A549 (cell line): ENCODE measurements around the gene DCBLD1. TPM values are rescaled to one million over a fixed set of nuclear protein-coding genes. Genes with fewer than 3 reads are reported as not detected.

Source experiments
- ATAC-seq, 2 experiments: fragments of 200-7000 bp in 1 of 2; fragments of >200 bp in 1 of 2; cut with Nextera tagmentation in 1 of 2; cut with Tn5 transposase in 1 of 2; 3 replicates each; pipeline versions ENCODE4 v1.8.0 to v1.9.1; 2018 to 2020; ENCODE audit warnings: mild to moderate bottlenecking in 1 of 2, moderate library complexity in 1 of 2
- CTCF ChIA-PET: fragments of 300-600 bp; sonication (Branson Sonifier 250); formaldehyde crosslinking; extraction: SDS; loops from one replicate; lab custom pipeline; 2021; ENCODE audit warnings: antibody characterized with exemption, inconsistent platforms; lab: Yijun Ruan, JAX
- POLR2A ChIA-PET: fragments of 350-600 bp; formaldehyde crosslinking; extraction: SDS; loops from one replicate; lab custom pipeline; 2021; ENCODE audit warnings: antibody characterized with exemption, inconsistent platforms; lab: Yijun Ruan, JAX
- DNase-seq, 2 experiments: peaks; one replicate each; pipeline versions ENCODE4 v3.0.0 to v3.0.0-alpha.2; 2011 to 2016; ENCODE audit warnings: low read depth in 1 of 2, low spot score in 1 of 2
- FAIRE-seq: peaks from 2 replicates; lab custom pipeline; 2011; peaks lifted over from hg19 to GRCh38; lab: Jason Lieb, UNC
- H3K27ac ChIP-seq, 2 experiments: fragments of >200 bp; sonication (Bioruptor Twin); formaldehyde crosslinking; 3 replicates each; pipeline ENCODE4 v1.5.1; 2016 to 2017
- H3K4me1 ChIP-seq: fragments of >200 bp; sonication (Bioruptor Twin); formaldehyde crosslinking; 3 replicates; pipeline ENCODE4 v1.6.1; 2016
- H3K4me2 ChIP-seq: fragments of >200 bp; sonication (Bioruptor Twin); formaldehyde crosslinking; 3 replicates; pipeline ENCODE4 v1.6.1; 2016
- H3K4me3 ChIP-seq: fragments of >200 bp; sonication (Bioruptor Twin); formaldehyde crosslinking; 3 replicates; pipeline ENCODE4 v1.5.1; 2016
- H3K9me3 ChIP-seq: fragments of >200 bp; sonication (Bioruptor Twin); formaldehyde crosslinking; 3 replicates; pipeline ENCODE4 v1.6.1; 2016
- CBX2 ChIP-seq: fragments of 200-600 bp; sonication (generic); IDR thresholded peaks from 2 replicates; pipeline ENCODE4 v1.6.1; 2016; ENCODE audit warnings: low read depth, mild to moderate bottlenecking, borderline replicate concordance
- CBX8 ChIP-seq: fragments of 200-600 bp; sonication (generic); IDR thresholded peaks from 2 replicates; pipeline ENCODE4 v1.6.1; 2016
- CEBPB ChIP-seq, 2 experiments: fragments of >200 bp in 1 of 2; sonication (Bioruptor Twin) in 1 of 2; formaldehyde crosslinking in 1 of 2; IDR thresholded peaks; 2 replicates each; pipeline ENCODE4 v1.6.1; 2012 to 2016
- CHD2 ChIP-seq: fragments of 150-350 bp; IDR thresholded peaks from 2 replicates; pipeline ENCODE4 v1.6.1; 2014; ENCODE audit warnings: low read length; ENCODE audit not compliant: partially characterized antibody
- CHD4 ChIP-seq: fragments of 200-600 bp; sonication (generic); IDR thresholded peaks from 2 replicates; pipeline ENCODE4 v1.6.1; 2016; ENCODE audit warnings: antibody characterized with exemption, mild to moderate bottlenecking, borderline replicate concordance
- ESRRA ChIP-seq: fragments of 150-350 bp; IDR thresholded peaks from 2 replicates; pipeline ENCODE4 v1.6.1; 2014; ENCODE audit warnings: mild to moderate bottlenecking, low read length, borderline replicate concordance
- FOSB ChIP-seq: fragments of 250-450 bp; sonication (Bioruptor Pico); IDR thresholded peaks from 2 replicates; pipeline ENCODE4 v1.5.0; 2020; ENCODE audit warnings: mild to moderate bottlenecking, moderate library complexity
- FOSL2 ChIP-seq, 2 experiments: fragments of 450-650 bp in 1 of 2; fragments of >200 bp in 1 of 2; sonication (Bioruptor Twin) in 1 of 2; formaldehyde crosslinking; IDR thresholded peaks; 2 replicates each; pipeline versions ENCODE4 v1.5.0 to v1.6.1; 2016 to 2020; ENCODE audit warnings: mild to moderate bottlenecking in 1 of 2, moderate library complexity in 1 of 2
- HMGXB4 ChIP-seq: fragments of 250-450 bp; sonication (Bioruptor Pico); IDR thresholded peaks from 2 replicates; pipeline ENCODE4 v1.5.0; 2021; ENCODE audit warnings: mild to moderate bottlenecking, moderate library complexity, borderline replicate concordance
- JUN ChIP-seq, 2 experiments: fragments of >200 bp; sonication (Bioruptor Twin); formaldehyde crosslinking; IDR thresholded peaks; 2 replicates in 1 of 2; 3 replicates in 1 of 2; pipeline ENCODE4 v1.6.1; 2016 to 2017
- JUNB ChIP-seq: fragments of >200 bp; sonication (Bioruptor Twin); formaldehyde crosslinking; IDR thresholded peaks from 2 replicates; pipeline ENCODE4 v1.6.1; 2016
- KDM1A ChIP-seq: fragments of 200-600 bp; sonication (generic); IDR thresholded peaks from 2 replicates; pipeline ENCODE4 v1.6.1; 2016; ENCODE audit warnings: low read depth, mild to moderate bottlenecking
- MAFK ChIP-seq: fragments of 450-650 bp; IDR thresholded peaks from 2 replicates; pipeline ENCODE4 v1.6.1; 2014; ENCODE audit not compliant: partially characterized antibody
- MAZ ChIP-seq: fragments of 150-350 bp; IDR thresholded peaks from 2 replicates; pipeline ENCODE4 v1.6.1; 2014; ENCODE audit warnings: antibody characterized with exemption, low read depth, low read length, borderline replicate concordance
- NFE2L2 ChIP-seq: fragments of 150-350 bp; conservative IDR thresholded peaks from 2 replicates; pipeline ENCODE4 v1.6.1; 2014; ENCODE audit warnings: low read length
- NR3C1 ChIP-seq: fragments of >200 bp; sonication (Bioruptor Twin); formaldehyde crosslinking; IDR thresholded peaks from 3 replicates; pipeline ENCODE4 v1.6.1; 2017
- PHF8 ChIP-seq: fragments of 200-600 bp; sonication (generic); IDR thresholded peaks from 2 replicates; pipeline ENCODE4 v1.6.1; 2016; ENCODE audit warnings: low read depth, mild to moderate bottlenecking, antibody characterized with exemption, moderate library complexity, borderline replicate concordance
- POLR2A ChIP-seq: IDR thresholded peaks from 2 replicates; pipeline ENCODE4 v1.6.1; 2012; ENCODE audit warnings: mild to moderate bottlenecking, low read length
- POLR2AphosphoS2 ChIP-seq: conservative IDR thresholded peaks from 2 replicates; pipeline ENCODE4 v1.6.1; 2012; ENCODE audit warnings: low read length, improper control_type of control experiment, inconsistent platforms
- RAD21 ChIP-seq, 2 experiments: fragments of >200 bp in 1 of 2; sonication (Bioruptor Twin) in 1 of 2; formaldehyde crosslinking in 1 of 2; IDR thresholded peaks in 1 of 2; conservative IDR thresholded peaks in 1 of 2; 2 replicates in 1 of 2; 3 replicates in 1 of 2; pipeline ENCODE4 v1.6.1; 2012 to 2018; ENCODE audit warnings: inconsistent platforms in 1 of 2
- RARB ChIP-seq: fragments of 250-450 bp; sonication (Bioruptor Pico); IDR thresholded peaks from 2 replicates; pipeline ENCODE4 v1.8.0; 2021; ENCODE audit warnings: mild to moderate bottlenecking, moderate library complexity
- RCOR1 ChIP-seq: fragments of 150-350 bp; IDR thresholded peaks from 2 replicates; pipeline ENCODE4 v1.6.1; 2014; ENCODE audit warnings: antibody characterized with exemption, low read length, low read depth
- REST ChIP-seq: fragments of 200-600 bp; sonication (generic); IDR thresholded peaks from 2 replicates; pipeline ENCODE4 v1.6.1; 2016; ENCODE audit warnings: antibody characterized with exemption, mild to moderate bottlenecking, moderate library complexity
- SMC3 ChIP-seq: fragments of >200 bp; sonication (Bioruptor Twin); formaldehyde crosslinking; IDR thresholded peaks from 3 replicates; pipeline ENCODE4 v1.6.1; 2018; ENCODE audit warnings: inconsistent platforms
- SREBF2 ChIP-seq: fragments of 450-650 bp; IDR thresholded peaks from 2 replicates; pipeline ENCODE4 v1.6.1; 2014; ENCODE audit warnings: mild to moderate bottlenecking, moderate library complexity
- USF2 ChIP-seq: fragments of 450-650 bp; IDR thresholded peaks from 2 replicates; pipeline ENCODE4 v1.6.1; 2014; ENCODE audit warnings: antibody characterized with exemption
- ZFP36 ChIP-seq: fragments of 450-650 bp; IDR thresholded peaks from 2 replicates; pipeline ENCODE4 v1.6.1; 2014; ENCODE audit warnings: borderline replicate concordance; ENCODE audit not compliant: partially characterized antibody
- ZSCAN20 ChIP-seq: fragments of 250-450 bp; sonication (Bioruptor Pico); IDR thresholded peaks from 2 replicates; pipeline ENCODE4 v1.8.0; 2022; ENCODE audit warnings: mild to moderate bottlenecking, moderate library complexity
- WGBS: methylation state at CpG from one replicate; pipeline ENCODE4 v1.1.6; 2017; ENCODE audit errors: missing lambda C conversion rate; 5-methylcytosine and 5-hydroxymethylcytosine counted together
- polyA plus RNA-seq, 4 experiments: library from polyadenylated mRNA; depleted of rRNA in 3 of 4; stranded (reverse); fragments of >200 nt; fragmentation: RNase III in 1 of 4; extraction: RNeasy Plus Mini Kit Qiagen cat#74134 plus additional on column Dnase treatment in 1 of 4; gene quantifications; 2 replicates in 3 of 4; 3 replicates in 1 of 4; pipeline ENCODE4 v1.2.3, GENCODE V29; 2011 to 2017
- TF ChIP-seq, protein P1 (sequence below): fragments of 150-350 bp; IDR thresholded peaks from 2 replicates; pipeline ENCODE4 v1.6.1; 2014; ENCODE audit warnings: low read depth, mild to moderate bottlenecking, low read length
- TF ChIP-seq, protein P2 (sequence below): IDR thresholded peaks from 2 replicates; pipeline ENCODE4 v1.6.1; 2012; ENCODE audit warnings: low read depth, borderline replicate concordance
- TF ChIP-seq, protein P3 (sequence below): IDR thresholded peaks from 2 replicates; pipeline ENCODE4 v1.6.1; 2012

DCBLD1 gene
- polyA plus RNA-seq, 2 of the 4 experiments (the other 2 are of a cell fraction): 49.1 to 60.4 TPM

GRCh38 chr6:117478853-117479231 lies 3.6 kb upstream of the DCBLD1 start:
- FAIRE-seq (no peak), ATAC-seq (no peak), DNase-seq (no peak)
- Histone ChIP-seq H3K9me3 (no peaks in the 10 kb centered on the region), H3K4me3 (no peak overlapping the region), H3K4me2 (no peak overlapping the region), H3K27ac (peak overlapping the region; percentile 12 to 61), H3K4me1 (peaks cover 20% of the 10 kb centered on the region; the same call in 2 of the 3 replicates)
- ChIA-PET POLR2A (interaction anchor here (0.7 kb wide), 1 partner anchor 1746 kb away, joined by 3 read pairs; no protein-coding TSS in a partner anchor), CTCF (interaction anchor here (1.1 to 2.2 kb wide), 6 partner anchors 10 to 127 kb away, joined by 3 to 10 read pairs (median 4); no protein-coding TSS in a partner anchor)
- WGBS: 94% methylated on average over 6 of the region's 6 CpGs
- TF ChIP-seq SREBF2 (no peak), REST (no peak), RCOR1 (no peak), ZFP36 (no peak), ESRRA (no peak), RARB (CRISPR knock-in tag) (no peak), NR3C1 (no peak), JUN (IDR thresholded peaks at IDR 0.05) (no peak), NFE2L2 (no peak), CHD2 (no peak), PHF8 (no peak), FOSL2 (IDR thresholded peaks at IDR 0.05) (no peak), FOSL2 (CRISPR knock-in tag; IDR thresholded peaks at IDR 0.05) (no peak), MAFK (no peak), CHD4 (no peak), FOSB (CRISPR knock-in tag) (no peak), JUNB (no peak), POLR2A (no peak), USF2 (no peak)
- TF ChIP-seq, protein P1, sequence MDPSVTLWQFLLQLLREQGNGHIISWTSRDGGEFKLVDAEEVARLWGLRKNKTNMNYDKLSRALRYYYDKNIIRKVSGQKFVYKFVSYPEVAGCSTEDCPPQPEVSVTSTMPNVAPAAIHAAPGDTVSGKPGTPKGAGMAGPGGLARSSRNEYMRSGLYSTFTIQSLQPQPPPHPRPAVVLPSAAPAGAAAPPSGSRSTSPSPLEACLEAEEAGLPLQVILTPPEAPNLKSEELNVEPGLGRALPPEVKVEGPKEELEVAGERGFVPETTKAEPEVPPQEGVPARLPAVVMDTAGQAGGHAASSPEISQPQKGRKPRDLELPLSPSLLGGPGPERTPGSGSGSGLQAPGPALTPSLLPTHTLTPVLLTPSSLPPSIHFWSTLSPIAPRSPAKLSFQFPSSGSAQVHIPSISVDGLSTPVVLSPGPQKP: no peak

- DNase-seq (no peak), ATAC-seq (no peak), FAIRE-seq (no peak)
- peak overlapping the region in 1 of 2 experiments; percentile 46; a peak in 1 of 6 replicates for H3K27ac ChIP-seq
- H3K4me1 ChIP-seq: peaks cover 22% of the 10 kb centered on the region; the same call in 2 of the 3 replicates
- no peaks in the 10 kb centered on the region for H3K9me3 ChIP-seq
- H3K4me2 ChIP-seq: no peak overlapping the region
- ChIA-PET POLR2A (interaction anchor here (1.1 kb wide), 1 partner anchor 122 kb away, joined by 3 read pairs; the partner anchor contains the start of gene GOPC), CTCF (interaction anchor here (0.6 to 1.7 kb wide), 2 partner anchors 13 to 1383 kb away, joined by 3 to 4 read pairs; no protein-coding TSS in a partner anchor)
- 94% methylated on average over 3 of the region's 3 CpGs for WGBS
- H3K4me3 ChIP-seq: no peak overlapping the region
- TF ChIP-seq, protein P2, sequence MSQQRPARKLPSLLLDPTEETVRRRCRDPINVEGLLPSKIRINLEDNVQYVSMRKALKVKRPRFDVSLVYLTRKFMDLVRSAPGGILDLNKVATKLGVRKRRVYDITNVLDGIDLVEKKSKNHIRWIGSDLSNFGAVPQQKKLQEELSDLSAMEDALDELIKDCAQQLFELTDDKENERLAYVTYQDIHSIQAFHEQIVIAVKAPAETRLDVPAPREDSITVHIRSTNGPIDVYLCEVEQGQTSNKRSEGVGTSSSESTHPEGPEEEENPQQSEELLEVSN: no peak
- TF ChIP-seq, protein P3, sequence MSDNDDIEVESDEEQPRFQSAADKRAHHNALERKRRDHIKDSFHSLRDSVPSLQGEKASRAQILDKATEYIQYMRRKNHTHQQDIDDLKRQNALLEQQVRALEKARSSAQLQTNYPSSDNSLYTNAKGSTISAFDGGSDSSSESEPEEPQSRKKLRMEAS: no peak
- TF ChIP-seq RARB (CRISPR knock-in tag) (no peak), CBX8 (no peak), KDM1A (no peak), SMC3 (no peak), MAFK (no peak), CEBPB (IDR thresholded peaks at IDR 0.05) (no peak), CBX2 (no peak), RAD21 (conservative IDR thresholded peaks at IDR 0.05 in 1 of 2, IDR thresholded peaks at IDR 0.05 in 1 of 2) (no peak), POLR2AphosphoS2 (no peak), ZSCAN20 (CRISPR knock-in tag) (no peak), FOSB (CRISPR knock-in tag) (no peak), MAZ (no peak), HMGXB4 (CRISPR knock-in tag) (no peak), PHF8 (no peak)
Measured at GRCh38 chr6:117480651-117481050, 1.8 kb upstream of the DCBLD1 start.
